ENCODE measurements around the gene PRKG2. TPM values are rescaled to one million over a fixed set of nuclear protein-coding genes. Genes with fewer than 3 reads are reported as not detected.

PRKG2 gene
- total RNA-seq, 2 experiments from 2014 or later: 1.0 to 1.1 TPM

GRCh38 chr4:81256059-81256970, 41.3 kb upstream of the PRKG2 start:
- no peak overlapping the region for H2AFZ ChIP-seq (ENCODE audit: low read length)

DNA sequence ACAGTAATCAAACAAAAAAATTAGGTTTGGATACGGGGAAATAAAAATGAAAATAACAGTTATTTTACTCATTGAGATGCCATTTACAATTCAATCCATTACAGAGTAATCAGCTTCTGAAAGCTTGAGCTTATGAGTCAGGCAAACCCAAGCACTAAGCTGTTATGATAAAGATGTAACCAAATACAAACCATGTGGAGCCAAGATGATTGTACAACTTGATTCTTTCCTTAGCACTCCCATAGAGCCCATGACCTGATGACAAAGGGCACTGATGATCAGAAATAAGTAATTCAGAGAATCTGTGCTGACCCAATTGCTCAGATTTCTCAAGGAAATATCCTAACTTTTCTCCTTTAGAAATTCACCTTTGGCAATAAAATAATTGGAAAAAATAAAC, 40.5 kb upstream of the PRKG2 start:
- TF ChIP-seq EZH2phosphoT487 (IDR thresholded peaks at IDR 0.05; ENCODE audit: borderline replicate concordance, low read depth, low read length) (no peak), CTCF (conservative IDR thresholded peaks at IDR 0.05; ENCODE audit: low read length) (no peak)
- POLR2A ChIA-PET: no interaction called here
- no peaks in the 10 kb centered on the region for H3K36me3 ChIP-seq (ENCODE audit: insufficient read depth, low read length)
- no peak overlapping the region for H3K27ac ChIP-seq (ENCODE audit: low read depth, low read length, poor library complexity, severe bottlenecking)
- no peak overlapping the region for H3K4me2 ChIP-seq (ENCODE audit: low read length)
- intact Hi-C loops (cut with micrococcal nuclease; ENCODE audit: unreplicated experiment): no loop called here
- H2AFZ ChIP-seq (ENCODE audit: low read length): no peak overlapping the region
- no TSS peak for BruUV-seq (replicated peaks)
- H3K4me1 ChIP-seq (ENCODE audit: insufficient read depth, low read length, poor library complexity, severe bottlenecking): no peaks in the 10 kb centered on the region
- H3K9me3 ChIP-seq (ENCODE audit: low read length): no peaks in the 10 kb centered on the region
- CTCF ChIA-PET (ENCODE audit: unreplicated experiment): no interaction called here
- no peak overlapping the region for H3K4me3 ChIP-seq (ENCODE audit: low read depth, low read length, poor library complexity, severe bottlenecking)
- H4K20me1 ChIP-seq (ENCODE audit: insufficient read depth, low read length): no peaks in the 10 kb centered on the region
- no peaks in the 10 kb centered on the region for H3K79me2 ChIP-seq (ENCODE audit: insufficient read depth, low read depth, low read length)
- no peak for DNase-seq (ENCODE audit: low spot score)
- no peaks in the 10 kb centered on the region for H3K9me2 ChIP-seq (ENCODE audit: insufficient read depth, low read length)

More at GRCh38 chr4:81256059-81256970, 41.3 kb upstream of the PRKG2 start:
- Histone ChIP-seq H4K20me1 (ENCODE audit: insufficient read depth, low read length) (no peaks in the 10 kb centered on the region), H3K9me2 (ENCODE audit: insufficient read depth, low read length) (no peaks in the 10 kb centered on the region), H3K4me3 (ENCODE audit: low read depth, low read length, poor library complexity, severe bottlenecking) (no peak overlapping the region), H3K9me3 (ENCODE audit: low read length) (no peaks in the 10 kb centered on the region), H3K79me2 (ENCODE audit: insufficient read depth, low read depth, low read length) (no peaks in the 10 kb centered on the region), H3K4me2 (ENCODE audit: low read length) (no peak overlapping the region), H3K4me1 (ENCODE audit: insufficient read depth, low read length, poor library complexity, severe bottlenecking) (no peaks in the 10 kb centered on the region), H3K27ac (ENCODE audit: low read depth, low read length, poor library complexity, severe bottlenecking) (no peak overlapping the region), H3K36me3 (ENCODE audit: insufficient read depth, low read length) (no peaks in the 10 kb centered on the region)
- intact Hi-C loops (cut with micrococcal nuclease; ENCODE audit: unreplicated experiment): no loop called here
- BruUV-seq (replicated peaks): no TSS peak
- DNase-seq (ENCODE audit: low spot score): no peak
- ChIA-PET CTCF (ENCODE audit: unreplicated experiment) (no interaction called here), POLR2A (interaction anchor here (0.6 to 0.9 kb wide), 4 partner anchors 9 to 23 kb away, joined by 3 read pairs; no protein-coding TSS in a partner anchor)
- TF ChIP-seq CTCF (conservative IDR thresholded peaks at IDR 0.05; ENCODE audit: low read length): no peak
- TF ChIP-seq EZH2phosphoT487 (IDR thresholded peaks at IDR 0.05; ENCODE audit: borderline replicate concordance, low read depth, low read length): no peak

- ChIA-PET POLR2A (no interaction called here), CTCF (ENCODE audit: unreplicated experiment) (no interaction called here)
- DNase-seq (ENCODE audit: low spot score): no peak
- intact Hi-C loops (cut with micrococcal nuclease; ENCODE audit: unreplicated experiment): no loop called here
- BruUV-seq (replicated peaks): no TSS peak
- Histone ChIP-seq H3K9me2 (ENCODE audit: insufficient read depth, low read length) (no peaks in the 10 kb centered on the region), H3K9me3 (ENCODE audit: low read length) (no peaks in the 10 kb centered on the region), H3K79me2 (ENCODE audit: insufficient read depth, low read depth, low read length) (no peaks in the 10 kb centered on the region), H3K36me3 (ENCODE audit: insufficient read depth, low read length) (no peaks in the 10 kb centered on the region), H2AFZ (ENCODE audit: low read length) (no peak overlapping the region), H4K20me1 (ENCODE audit: insufficient read depth, low read length) (no peaks in the 10 kb centered on the region), H3K27ac (ENCODE audit: low read depth, low read length, poor library complexity, severe bottlenecking) (no peak overlapping the region), H3K4me2 (ENCODE audit: low read length) (no peak overlapping the region), H3K4me3 (ENCODE audit: low read depth, low read length, poor library complexity, severe bottlenecking) (no peak overlapping the region), H3K4me1 (ENCODE audit: insufficient read depth, low read length, poor library complexity, severe bottlenecking) (no peaks in the 10 kb centered on the region)
- TF ChIP-seq CTCF (conservative IDR thresholded peaks at IDR 0.05; ENCODE audit: low read length) (no peak), EZH2phosphoT487 (IDR thresholded peaks at IDR 0.05; ENCODE audit: borderline replicate concordance, low read depth, low read length) (no peak)
These were observed 35.4 kb upstream of the PRKG2 start for GRCh38 chr4:81250430-81250829.

All from OCI-LY7 (cell line).